Measurements from ENCODE around the gene CST5.
"Not testable (repeated sequence)": the region's sequence is repeated elsewhere in the genome, so short reads cannot be mapped to it uniquely, and the experiment has no call there.

Gene CST5

DNA sequence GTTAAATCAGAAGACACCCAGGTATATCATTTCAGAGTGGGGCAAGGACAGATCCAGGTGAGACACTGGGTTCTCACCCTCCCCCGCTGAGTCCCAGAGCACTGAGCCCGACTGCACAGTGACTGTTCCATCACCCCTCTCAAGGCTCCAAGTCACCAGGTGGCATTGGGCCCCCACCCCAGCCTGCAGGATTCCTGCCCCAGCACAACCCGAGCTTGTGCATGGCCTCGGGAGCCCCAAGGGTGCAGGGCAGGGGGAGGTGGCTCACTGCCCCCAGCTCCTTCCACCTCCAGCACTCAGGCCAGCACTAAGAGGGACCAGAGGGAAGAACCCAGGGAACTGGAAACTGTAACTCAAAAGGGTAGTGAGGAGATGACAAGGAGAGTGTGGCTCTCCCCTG, 39.3 kb upstream of the CST5 start:
- no peak for DNase-seq
- no peaks in the 10 kb centered on the region for H3K36me3 ChIP-seq
- no peak for TF ChIP-seq CTCF (IDR thresholded peaks at IDR 0.05)
- H3K27ac ChIP-seq: no peak overlapping the region
- H3K27me3 ChIP-seq: no peaks in the 10 kb centered on the region
- intact Hi-C loops (cut with DNase I; ENCODE audit: low total_unique reads): no loop called here
- no peak overlapping the region for H3K4me3 ChIP-seq
- H3K4me1 ChIP-seq: no peaks in the 10 kb centered on the region
- H3K9me3 ChIP-seq: no peaks in the 10 kb centered on the region

GRCh38 chr20:23918101-23918862, 38.7 kb upstream of the CST5 start:
- intact Hi-C loops (cut with DNase I; ENCODE audit: low total_unique reads): no loop called here
- DNase-seq: no peak
- Histone ChIP-seq H3K9me3 (no peaks in the 10 kb centered on the region), H3K27me3 (no peaks in the 10 kb centered on the region), H3K4me1 (no peaks in the 10 kb centered on the region), H3K36me3 (no peaks in the 10 kb centered on the region), H3K27ac (no peak overlapping the region), H3K4me3 (no peak overlapping the region)
- TF ChIP-seq CTCF (IDR thresholded peaks at IDR 0.05): no peak

DNA sequence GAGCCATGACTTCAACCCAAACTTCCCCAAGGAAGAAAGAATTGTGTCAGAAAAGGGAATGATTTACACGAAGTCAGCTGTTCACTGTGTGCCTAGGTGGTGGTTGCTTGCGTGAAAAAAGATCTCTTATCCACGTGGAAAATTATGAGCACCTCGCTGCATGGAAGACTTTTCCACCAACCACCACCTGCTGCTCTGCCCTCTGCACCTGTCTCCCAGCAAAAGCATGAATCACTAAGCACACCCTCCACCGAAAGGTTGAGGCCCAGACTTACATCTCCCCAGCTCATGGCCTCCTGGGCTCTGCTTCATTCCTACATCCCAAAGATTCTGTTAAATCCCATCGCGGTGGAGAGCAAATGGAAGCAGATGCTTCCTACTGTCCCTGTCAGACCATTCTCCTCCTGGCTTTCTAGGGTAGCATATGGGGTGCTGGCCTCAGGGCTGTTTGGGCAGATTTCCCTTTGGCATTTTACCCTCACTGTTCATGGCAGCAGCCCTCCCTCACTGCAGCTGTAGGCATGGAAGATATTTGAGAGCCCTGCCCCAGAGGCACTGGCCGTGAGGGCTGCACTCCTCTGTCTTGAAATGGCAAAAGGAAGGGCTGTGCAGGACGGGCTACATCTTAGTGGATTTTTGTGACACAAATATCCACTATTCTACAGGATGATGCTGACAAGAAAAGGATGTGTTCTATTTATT, 37.6 kb upstream of the CST5 start:
- DNase-seq: no peak
- Histone ChIP-seq H3K9me3 (no peaks in the 10 kb centered on the region), H3K27ac (no peak overlapping the region), H3K36me3 (no peaks in the 10 kb centered on the region), H3K4me3 (no peak overlapping the region), H3K4me1 (no peaks in the 10 kb centered on the region), H3K27me3 (no peaks in the 10 kb centered on the region)
- no peak for TF ChIP-seq CTCF (IDR thresholded peaks at IDR 0.05)
- intact Hi-C loops (cut with DNase I; ENCODE audit: low total_unique reads): no loop called here

- Histone ChIP-seq H3K27me3 (no peaks in the 10 kb centered on the region), H3K27ac (no peak overlapping the region), H3K36me3 (no peaks in the 10 kb centered on the region), H3K4me3 (no peak overlapping the region), H3K9me3 (no peaks in the 10 kb centered on the region), H3K4me1 (no peaks in the 10 kb centered on the region)
- no peak for DNase-seq
- intact Hi-C loops (cut with DNase I; ENCODE audit: low total_unique reads): no loop called here
- TF ChIP-seq CTCF (IDR thresholded peaks at IDR 0.05): no peak
These were observed 36.3 kb upstream of the CST5 start for GRCh38 chr20:23915844-23916243.

GRCh38 chr20:23914469-23914868, 34.9 kb upstream of the CST5 start:
- H3K4me3 ChIP-seq; DNase-seq; H3K4me1 ChIP-seq; H3K27ac ChIP-seq; H3K36me3 ChIP-seq; H3K27me3 ChIP-seq; intact Hi-C loops (cut with DNase I; ENCODE audit: low total_unique reads); H3K9me3 ChIP-seq: not testable (repeated sequence)

DNA sequence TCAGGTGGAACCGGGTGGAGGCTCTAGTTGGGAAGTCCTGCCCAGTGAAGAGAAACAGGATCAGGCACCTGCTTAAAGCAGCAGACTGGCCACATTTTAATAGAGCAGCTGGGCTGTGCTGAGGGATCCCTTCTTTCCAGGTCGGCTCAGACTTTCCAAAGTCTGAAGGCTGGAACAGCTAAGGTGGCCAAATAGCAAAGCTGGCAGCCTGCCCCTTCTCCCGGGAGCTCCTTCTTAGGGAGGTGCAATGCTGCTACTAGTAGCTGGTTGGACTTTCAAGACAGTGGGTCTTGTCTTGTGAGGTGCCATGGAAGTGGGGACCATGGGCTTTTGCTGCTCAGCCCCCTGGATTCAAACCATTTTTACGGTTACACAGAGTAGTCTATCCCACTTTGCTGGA, 30.7 kb upstream of the CST5 start:
- no peak for TF ChIP-seq CTCF (IDR thresholded peaks at IDR 0.05)
- Histone ChIP-seq H3K27me3 (no peaks in the 10 kb centered on the region), H3K4me1 (no peaks in the 10 kb centered on the region), H3K36me3 (no peaks in the 10 kb centered on the region), H3K4me3 (no peak overlapping the region), H3K9me3 (no peaks in the 10 kb centered on the region), H3K27ac (no peak overlapping the region)
- intact Hi-C loops (cut with DNase I; ENCODE audit: low total_unique reads): no loop called here
- DNase-seq: no peak
